Activated CD4-positive, alpha-beta T cell treated with anti-CD3 and anti-CD28 coated beads for 24 hours (primary cell): ENCODE results near the gene ZNF17.

Experiments
- DNase-seq, 2 donors: peaks; one replicate each; pipeline ENCODE4 v3.0.0-alpha.2; 2020; ENCODE audit warnings: low read depth in 2 of 2

Gene ZNF17

GRCh38 chr19:57434386-57435061 lies 23.6 kb downstream of the ZNF17 start:
- DNase-seq: peak in 1 of 2 donors; percentile 1

GRCh38 chr19:57435062-57435978 lies 24.4 kb downstream of the ZNF17 start, which contains the start of gene ZNF749:
Gene ZNF749, plus strand, starts transcription at chr19:57435325. Its CDS starts 254 bp downstream, at chr19:57435579.
- peak; percentile 89 to 96 for DNase-seq

- no peak for DNase-seq
Observed at GRCh38 chr19:57436417-57436816, 25.5 kb downstream of the ZNF17 start.

- DNase-seq: no peak
Observed at GRCh38 chr19:57437931-57438330, 27.0 kb downstream of the ZNF17 start.

- no peak for DNase-seq
Observed at GRCh38 chr19:57438925-57439324, 28.0 kb downstream of the ZNF17 start.

- no peak for DNase-seq
Observed at GRCh38 chr19:57441979-57442752, 31.2 kb downstream of the ZNF17 start.

- DNase-seq: no peak
Observed at GRCh38 chr19:57443121-57443696, 32.2 kb downstream of the ZNF17 start.

GRCh38 chr19:57452307-57452706 lies 41.3 kb downstream of the ZNF17 start:
- no peak for DNase-seq

- no peak for DNase-seq
Observed at GRCh38 chr19:57465680-57466381, 54.9 kb downstream of the ZNF17 start.

- DNase-seq: no peak
Observed at GRCh38 chr19:57466489-57466888, 55.5 kb downstream of the ZNF17 start.
